ENCODE measurements around the gene SDHAF1. TPM values are rescaled to one million over a fixed set of nuclear protein-coding genes. Genes with fewer than 3 reads are reported as not detected.

The SDHAF1 gene
- total and polyA plus RNA-seq, 11 donors: 9.7 to 41.8 (median 11.4) TPM

- Histone ChIP-seq H3K9me3 (no peaks in the 10 kb centered on the region), H3K4me3 (no peak overlapping the region), H3K27me3 (peaks cover 7 to 60% (median 25%) of the 10 kb centered on the region in 9 donors), H3K36me3 (no peaks in the 10 kb centered on the region), H3K27ac (no peak overlapping the region), H3K4me1 (peaks cover 0 to 8% (median 0%) of the 10 kb centered on the region in 12 donors)
- WGBS, 4 donors: 77 to 81% (median 78%) methylated on average over 7 to 8 of the region's 8 CpGs
- intact Hi-C loops (cut with DNase I): no loop called here
- ATAC-seq: no peak
- TF ChIP-seq, protein P1, sequence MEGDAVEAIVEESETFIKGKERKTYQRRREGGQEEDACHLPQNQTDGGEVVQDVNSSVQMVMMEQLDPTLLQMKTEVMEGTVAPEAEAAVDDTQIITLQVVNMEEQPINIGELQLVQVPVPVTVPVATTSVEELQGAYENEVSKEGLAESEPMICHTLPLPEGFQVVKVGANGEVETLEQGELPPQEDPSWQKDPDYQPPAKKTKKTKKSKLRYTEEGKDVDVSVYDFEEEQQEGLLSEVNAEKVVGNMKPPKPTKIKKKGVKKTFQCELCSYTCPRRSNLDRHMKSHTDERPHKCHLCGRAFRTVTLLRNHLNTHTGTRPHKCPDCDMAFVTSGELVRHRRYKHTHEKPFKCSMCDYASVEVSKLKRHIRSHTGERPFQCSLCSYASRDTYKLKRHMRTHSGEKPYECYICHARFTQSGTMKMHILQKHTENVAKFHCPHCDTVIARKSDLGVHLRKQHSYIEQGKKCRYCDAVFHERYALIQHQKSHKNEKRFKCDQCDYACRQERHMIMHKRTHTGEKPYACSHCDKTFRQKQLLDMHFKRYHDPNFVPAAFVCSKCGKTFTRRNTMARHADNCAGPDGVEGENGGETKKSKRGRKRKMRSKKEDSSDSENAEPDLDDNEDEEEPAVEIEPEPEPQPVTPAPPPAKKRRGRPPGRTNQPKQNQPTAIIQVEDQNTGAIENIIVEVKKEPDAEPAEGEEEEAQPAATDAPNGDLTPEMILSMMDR (IDR thresholded peaks at IDR 0.05): no peak
- TF ChIP-seq POLR2A (IDR thresholded peaks at IDR 0.05): no peak
- no peak for DNase-seq
Measured at GRCh38 chr19:35983177-35983576, 11.8 kb upstream of the SDHAF1 start.

- TF ChIP-seq POLR2A (IDR thresholded peaks at IDR 0.05): no peak
- TF ChIP-seq, protein P1 (IDR thresholded peaks at IDR 0.05): no peak
- H3K4me3 ChIP-seq: no peak overlapping the region
- peaks cover 0 to 8% (median 0%) of the 10 kb centered on the region in 12 donors for H3K4me1 ChIP-seq
- ATAC-seq: no peak
- peaks cover 0 to 7% (median 0%) of the 10 kb centered on the region in 12 donors for H3K9me3 ChIP-seq
- H3K27me3 ChIP-seq: peaks cover 7 to 52% (median 21%) of the 10 kb centered on the region in 9 donors
- DNase-seq: no peak
- intact Hi-C loops (cut with DNase I): no loop called here
- H3K27ac ChIP-seq: no peak overlapping the region
- WGBS, 4 donors: 90 to 100% (median 94%) methylated on average over 1 to 5 of the region's 5 CpGs
- H3K36me3 ChIP-seq: no peaks in the 10 kb centered on the region
Measured at GRCh38 chr19:35986111-35986510, 8.9 kb upstream of the SDHAF1 start.

DNA sequence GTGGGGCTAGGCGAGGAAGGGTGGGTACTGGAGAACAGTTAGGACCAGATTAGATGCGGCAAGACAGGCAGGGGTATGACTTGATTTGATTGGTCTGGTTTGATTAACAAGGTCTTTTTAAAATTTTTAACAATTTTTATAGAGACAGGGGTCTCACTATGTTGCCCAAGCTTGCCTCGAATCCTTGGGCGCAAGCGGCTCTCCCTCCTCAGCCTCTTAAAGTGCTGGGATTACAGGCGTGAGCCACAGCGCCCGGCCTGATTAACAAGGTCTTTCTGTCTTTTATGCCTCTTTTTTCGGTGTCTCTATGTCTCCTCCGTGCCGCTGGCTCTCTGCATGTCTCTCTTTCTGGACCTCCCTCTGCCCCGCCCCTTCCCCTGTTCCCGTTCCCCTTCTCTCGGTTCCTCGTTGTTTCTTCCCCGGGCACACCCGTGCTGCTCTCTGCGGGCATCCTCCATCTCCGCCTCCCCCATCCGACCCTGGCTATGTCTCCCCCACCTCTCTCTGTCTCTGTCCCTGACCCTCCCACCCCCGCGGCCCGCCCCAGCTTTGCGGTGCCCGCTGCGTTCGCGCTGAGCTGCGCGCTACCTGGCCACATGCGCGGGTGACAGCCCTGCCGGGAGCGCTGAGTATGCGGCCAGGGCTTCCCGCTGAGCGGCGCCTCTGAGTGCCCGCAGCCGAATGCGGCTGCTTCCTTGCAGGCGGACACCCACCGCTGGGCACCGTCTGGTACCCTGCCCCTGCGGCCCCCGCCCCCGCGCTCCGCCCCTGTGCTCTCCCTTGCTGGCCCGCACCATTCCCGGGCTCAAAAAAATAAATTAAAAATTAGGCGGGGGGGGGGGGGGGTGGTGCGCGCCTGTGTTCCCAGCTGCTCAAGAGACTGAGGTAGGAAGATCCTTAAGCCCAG lies 8.1 kb upstream of the SDHAF1 start:
- Histone ChIP-seq H3K4me1 (peaks cover 0 to 8% (median 0%) of the 10 kb centered on the region in 12 donors), H3K27ac (no peak overlapping the region), H3K27me3 (peaks cover 7 to 48% (median 21%) of the 10 kb centered on the region in 9 donors), H3K4me3 (peak overlapping the region in 9 of 12 donors; percentile 14 to 52 (median 33)), H3K36me3 (no peaks in the 10 kb centered on the region), H3K9me3 (peaks cover 0 to 7% (median 0%) of the 10 kb centered on the region in 12 donors)
- peak in 3 of 4 donors; percentile 49 to 54 (median 49) for ATAC-seq
- intact Hi-C loops (cut with DNase I): no loop called here
- no peak for TF ChIP-seq POLR2A (IDR thresholded peaks at IDR 0.05)
- TF ChIP-seq, protein P1 (IDR thresholded peaks at IDR 0.05): no peak
- 8 to 12% (median 9%) methylated on average over 38 to 54 of the region's 54 CpGs for WGBS, 4 donors
- peak in 3 of 5 donors; percentile 25 to 50 (median 34) for DNase-seq

DNA sequence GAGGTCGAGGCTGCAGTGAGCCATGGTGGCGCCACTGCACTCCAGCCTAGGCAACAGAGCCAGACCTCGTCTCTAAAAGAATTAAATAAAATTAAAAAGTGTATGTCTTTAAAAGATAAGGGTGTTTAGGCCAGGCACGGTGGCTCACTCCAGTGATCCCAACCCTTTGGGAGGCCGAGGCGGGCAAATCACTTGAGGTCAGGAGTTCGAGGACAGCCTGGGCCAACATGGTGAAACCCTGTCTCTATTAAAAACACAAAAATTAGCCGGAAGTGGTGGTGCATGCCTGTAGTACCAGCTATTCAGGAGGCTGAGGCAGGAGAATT lies 7.5 kb upstream of the SDHAF1 start:
- DNase-seq (no peak), ATAC-seq (no peak)
- Histone ChIP-seq H3K4me1 (peaks cover 0 to 8% (median 0%) of the 10 kb centered on the region in 12 donors), H3K36me3 (no peaks in the 10 kb centered on the region), H3K4me3 (peak overlapping the region in 9 of 12 donors; percentile 14 to 52 (median 33)), H3K27ac (no peak overlapping the region), H3K27me3 (peaks cover 7 to 48% (median 21%) of the 10 kb centered on the region in 9 donors), H3K9me3 (peaks cover 0 to 7% (median 0%) of the 10 kb centered on the region in 12 donors)
- TF ChIP-seq, protein P1 (IDR thresholded peaks at IDR 0.05): no peak
- TF ChIP-seq POLR2A (IDR thresholded peaks at IDR 0.05): no peak
- WGBS, 4 donors: 32 to 41% (median 36%) methylated on average over 8 of the region's 8 CpGs
- intact Hi-C loops (cut with DNase I): no loop called here

Data from heart left ventricle (tissue), 16 donors.